H9 (cell line): ENCODE data around the gene UBE2L3. TPM values are rescaled to one million over a fixed set of nuclear protein-coding genes. Genes with fewer than 3 reads are reported as not detected.

Source experiments
- DNase-seq: peaks from one replicate; pipeline ENCODE4 v3.0.0-alpha.2; 2017
- H2AFZ ChIP-seq: one replicate; pipeline ENCODE4 v1.6.1; 2013; ENCODE audit warnings: mild to moderate bottlenecking, low read length, control low read depth, moderate library complexity
- H2AK5ac ChIP-seq: 2 replicates; pipeline ENCODE4 v1.6.1; 2013; ENCODE audit warnings: low read length, control low read depth, mixed read lengths; ENCODE audit not compliant: insufficient read length
- H2BK120ac ChIP-seq: one replicate; pipeline ENCODE4 v1.6.1; 2013; ENCODE audit warnings: low read depth, mild to moderate bottlenecking, low read length, control low read depth, inconsistent platforms; ENCODE audit not compliant: poor library complexity, severe bottlenecking
- H2BK12ac ChIP-seq: 2 replicates; pipeline ENCODE4 v1.6.1; 2013; ENCODE audit warnings: low read length, control low read depth, mixed read lengths, low read depth; ENCODE audit not compliant: insufficient read length
- H2BK15ac ChIP-seq: 2 replicates; pipeline ENCODE4 v1.6.1; 2013; ENCODE audit warnings: low read depth, low read length, control low read depth
- H2BK20ac ChIP-seq: one replicate; pipeline ENCODE4 v1.6.1; 2013; ENCODE audit warnings: low read depth, mild to moderate bottlenecking, low read length, control low read depth, inconsistent platforms; ENCODE audit not compliant: poor library complexity, severe bottlenecking
- H2BK5ac ChIP-seq: 2 replicates; pipeline ENCODE4 v1.6.1; 2013; ENCODE audit warnings: low read length, control low read depth, mixed read lengths; ENCODE audit not compliant: insufficient read length
- H3K14ac ChIP-seq: 2 replicates; pipeline ENCODE4 v1.6.1; 2013; ENCODE audit warnings: low read length, control low read depth; ENCODE audit not compliant: insufficient read depth
- H3K18ac ChIP-seq: 2 replicates; pipeline ENCODE4 v1.6.1; 2013; ENCODE audit warnings: low read depth, mild to moderate bottlenecking, mixed read lengths, low read length, control low read depth; ENCODE audit not compliant: insufficient read length
- H3K23ac ChIP-seq: 2 replicates; pipeline ENCODE4 v1.6.1; 2013; ENCODE audit warnings: low read length, control low read depth, mixed read lengths, low read depth; ENCODE audit not compliant: insufficient read length
- H3K23me2 ChIP-seq: 2 replicates; pipeline ENCODE4 v1.6.1; 2013; ENCODE audit warnings: low read depth, mild to moderate bottlenecking, mixed read lengths, low read length, control low read depth; ENCODE audit not compliant: insufficient read length, poor library complexity, severe bottlenecking
- H3K27ac ChIP-seq: 2 replicates; pipeline ENCODE4 v1.5.1; 2013; ENCODE audit warnings: low read length, control low read depth, mixed read lengths, low read depth; ENCODE audit not compliant: insufficient read length
- H3K27me3 ChIP-seq: 2 replicates; pipeline ENCODE4 v1.6.1; 2013; ENCODE audit warnings: low read length, control low read depth, inconsistent platforms; ENCODE audit not compliant: insufficient read depth
- H3K4ac ChIP-seq: 2 replicates; pipeline ENCODE4 v1.6.1; 2013; ENCODE audit warnings: low read depth, mild to moderate bottlenecking, control low read depth, inconsistent platforms, low read length, moderate library complexity
- H3K4me1 ChIP-seq: 2 replicates; pipeline ENCODE4 v1.6.1; 2013; ENCODE audit warnings: low read length, control low read depth, inconsistent platforms; ENCODE audit not compliant: insufficient read depth
- H3K4me2 ChIP-seq: 2 replicates; pipeline ENCODE4 v1.6.1; 2013; ENCODE audit warnings: low read length, control low read depth, mixed read lengths; ENCODE audit not compliant: insufficient read length, insufficient read depth
- H3K56ac ChIP-seq: 2 replicates; pipeline ENCODE4 v1.6.1; 2013; ENCODE audit warnings: low read depth, mild to moderate bottlenecking, mixed read lengths, low read length, control low read depth; ENCODE audit not compliant: insufficient read length
- H3K79me1 ChIP-seq: 2 replicates; pipeline ENCODE4 v1.6.1; 2013; ENCODE audit warnings: low read depth, mild to moderate bottlenecking, moderate library complexity, low read length, control low read depth, inconsistent platforms; ENCODE audit not compliant: insufficient read depth, poor library complexity, severe bottlenecking
- H3K79me2 ChIP-seq: 2 replicates; pipeline ENCODE4 v1.6.1; 2013; ENCODE audit warnings: low read length, control low read depth, inconsistent platforms; ENCODE audit not compliant: insufficient read depth
- H3K9ac ChIP-seq: 2 replicates; pipeline ENCODE4 v1.6.1; 2013; ENCODE audit warnings: low read length, control low read depth, mixed read lengths; ENCODE audit not compliant: insufficient read length; ENCODE audit errors: extremely low read depth
- H3K9me3 ChIP-seq: one replicate; pipeline ENCODE4 v1.6.1; 2013; ENCODE audit warnings: low read depth, low read length, inconsistent platforms; ENCODE audit not compliant: control insufficient read depth
- H3T11ph ChIP-seq: one replicate; pipeline ENCODE4 v1.6.1; 2013; ENCODE audit warnings: mild to moderate bottlenecking, low read length, control low read depth, inconsistent platforms
- H4K20me1 ChIP-seq: one replicate; pipeline ENCODE4 v1.6.1; 2013; ENCODE audit not compliant: control insufficient read depth, insufficient read length, insufficient read depth
- H4K5ac ChIP-seq: 2 replicates; pipeline ENCODE4 v1.6.1; 2013; ENCODE audit warnings: low read depth, mild to moderate bottlenecking, mixed read lengths, low read length, control low read depth; ENCODE audit not compliant: insufficient read length
- H4K8ac ChIP-seq: replicated peaks from 2 replicates; pipeline ENCODE4 v1.6.1; 2013; ENCODE audit warnings: low read length, control low read depth, mixed read lengths, low read depth; ENCODE audit not compliant: insufficient read length
- H4K91ac ChIP-seq: 2 replicates; pipeline ENCODE4 v1.6.1; 2013; ENCODE audit warnings: low read depth, mild to moderate bottlenecking, moderate library complexity, mixed read lengths, low read length, control low read depth; ENCODE audit not compliant: insufficient read length
- H3K27ac Mint-ChIP-seq, 3 experiments: 2 replicates in 2 of 3; 3 replicates in 1 of 3; pipeline ENCODE4 v1.8.0; 2020 to 2021; ENCODE audit warnings: mixed read lengths in 3 of 3, mild to moderate bottlenecking in 1 of 3, moderate library complexity in 1 of 3
- H3K27me3 Mint-ChIP-seq: 2 replicates; pipeline ENCODE4 v1.8.0; 2021; ENCODE audit warnings: low read depth, mild to moderate bottlenecking, moderate library complexity, mixed read lengths
- H3K36me3 Mint-ChIP-seq, 3 experiments: 2 replicates in 2 of 3; 3 replicates in 1 of 3; pipeline ENCODE4 v1.8.0; 2020 to 2021; ENCODE audit warnings: low read depth in 3 of 3, mixed read lengths in 3 of 3; ENCODE audit not compliant: insufficient read depth in 1 of 3
- H3K4me1 Mint-ChIP-seq, 2 experiments: 2 replicates each; pipeline ENCODE4 v1.8.0; 2020; ENCODE audit warnings: mixed read lengths in 2 of 2
- H3K4me3 Mint-ChIP-seq, 2 experiments: 2 replicates in 1 of 2; 3 replicates in 1 of 2; pipeline ENCODE4 v1.8.0; 2020 to 2021; ENCODE audit warnings: mild to moderate bottlenecking in 2 of 2, mixed read lengths in 2 of 2, moderate library complexity in 1 of 2
- H3K9me3 Mint-ChIP-seq, 2 experiments: 2 replicates in 1 of 2; 3 replicates in 1 of 2; pipeline ENCODE4 v1.8.0; 2020; ENCODE audit warnings: mild to moderate bottlenecking in 2 of 2, mixed read lengths in 2 of 2, moderate library complexity in 1 of 2
- CTCF ChIP-seq: fragments of 200-600 bp; sonication (generic); conservative IDR thresholded peaks from 3 replicates; pipeline ENCODE4 v1.8.0; 2021; ENCODE audit warnings: antibody characterized with exemption, mild to moderate bottlenecking
- WGBS: extraction: QIAGEN DNeasy Blood & Tissue Kit; methylation state at CpG from one replicate; pipeline ENCODE4 v1.1.7; 2013; ENCODE audit warnings: missing lambda C conversion rate, low lambda C conversion rate, mixed read lengths; ENCODE audit not compliant: insufficient read length; ENCODE audit errors: extremely low coverage; 5-methylcytosine and 5-hydroxymethylcytosine counted together
- total RNA-seq: library from RNA; stranded (reverse); gene quantifications from 2 replicates; pipeline ENCODE4 v1.2.1, GENCODE V29; 2021

Gene UBE2L3
- total RNA-seq, 1 experiment from 2014 or later, result 79.7 TPM

DNA sequence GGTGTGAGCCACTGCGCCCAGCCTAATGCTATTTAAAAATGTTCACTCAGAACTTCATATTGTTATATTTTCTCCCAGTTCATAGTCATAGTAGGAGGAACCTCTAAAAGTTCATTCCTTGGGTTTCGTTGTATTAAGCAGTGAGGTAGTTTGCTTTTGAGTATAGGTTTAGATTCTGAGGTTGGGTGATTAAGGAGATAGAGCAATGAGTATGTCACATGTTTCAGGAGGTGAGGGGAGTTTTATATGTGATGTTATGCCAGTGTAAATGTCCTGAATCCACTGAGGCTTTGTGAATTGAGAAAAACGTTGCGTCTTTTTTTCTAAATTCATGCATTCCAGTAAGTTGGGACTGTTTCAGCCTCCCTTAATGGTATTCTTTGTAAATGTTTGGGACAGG, 4.2 kb downstream of the UBE2L3 start:
- H3K27me3 Mint-ChIP-seq, result peaks cover under 1% of the 10 kb centered on the region; the same call in 1 of the 2 replicates
- Histone ChIP-seq H3T11ph (no peak overlapping the region), H3K9me3 (no peaks in the 10 kb centered on the region), H4K8ac (no peak overlapping the region), H3K27me3 (no peaks in the 10 kb centered on the region), H3K23ac (no peak overlapping the region), H2AFZ (no peak overlapping the region), H2BK120ac (no peak overlapping the region), H4K20me1 (peaks cover 2% of the 10 kb centered on the region), H3K27ac (no peak overlapping the region), H3K18ac (no peak overlapping the region), H3K4me2 (no peak overlapping the region), H3K23me2 (peaks cover 8% of the 10 kb centered on the region), H2BK5ac (no peak overlapping the region), H4K91ac (no peak overlapping the region), H3K4me1 (no peaks in the 10 kb centered on the region; the same call in 1 of the 2 replicates), H3K4ac (no peak overlapping the region), H2BK12ac (no peak overlapping the region), H3K79me1 (peaks cover 3% of the 10 kb centered on the region), H3K14ac (no peak overlapping the region), H2BK20ac (no peak overlapping the region), H3K79me2 (peaks cover 72% of the 10 kb centered on the region), H3K56ac (no peak overlapping the region), H2AK5ac (no peak overlapping the region), H4K5ac (no peak overlapping the region), H2BK15ac (no peak overlapping the region), H3K9ac (no peak overlapping the region)
- no peak overlapping the region; a peak in 1 of 5 replicates for H3K4me3 Mint-ChIP-seq
- no peak for DNase-seq
- no CpG with 5 or more reads among the region's 4 CpGs for WGBS
- H3K4me1 Mint-ChIP-seq, result peaks cover 38 to 45% of the 10 kb centered on the region in 2 experiments
- H3K36me3 Mint-ChIP-seq, result peaks cover 6 to 19% (median 8%) of the 10 kb centered on the region in 3 experiments; a peak in 6 of 7 replicates
- H3K27ac Mint-ChIP-seq, result peak overlapping the region in 1 of 3 experiments; percentile 52; a peak in 1 of 7 replicates
- H3K9me3 Mint-ChIP-seq, result no peaks in the 10 kb centered on the region
- TF ChIP-seq CTCF, result no peak
